SW480 (cell line): Measurements from ENCODE around the gene C2orf81.
"Not testable (repeated sequence)": the region's sequence is repeated elsewhere in the genome, so short reads cannot be mapped to it uniquely, and the experiment has no call there.

Experiments used
- DNase-seq: peaks from one replicate; pipeline ENCODE4 v3.0.0-alpha.2; 2016; ENCODE audit warnings: low spot score

Gene C2orf81

DNA sequence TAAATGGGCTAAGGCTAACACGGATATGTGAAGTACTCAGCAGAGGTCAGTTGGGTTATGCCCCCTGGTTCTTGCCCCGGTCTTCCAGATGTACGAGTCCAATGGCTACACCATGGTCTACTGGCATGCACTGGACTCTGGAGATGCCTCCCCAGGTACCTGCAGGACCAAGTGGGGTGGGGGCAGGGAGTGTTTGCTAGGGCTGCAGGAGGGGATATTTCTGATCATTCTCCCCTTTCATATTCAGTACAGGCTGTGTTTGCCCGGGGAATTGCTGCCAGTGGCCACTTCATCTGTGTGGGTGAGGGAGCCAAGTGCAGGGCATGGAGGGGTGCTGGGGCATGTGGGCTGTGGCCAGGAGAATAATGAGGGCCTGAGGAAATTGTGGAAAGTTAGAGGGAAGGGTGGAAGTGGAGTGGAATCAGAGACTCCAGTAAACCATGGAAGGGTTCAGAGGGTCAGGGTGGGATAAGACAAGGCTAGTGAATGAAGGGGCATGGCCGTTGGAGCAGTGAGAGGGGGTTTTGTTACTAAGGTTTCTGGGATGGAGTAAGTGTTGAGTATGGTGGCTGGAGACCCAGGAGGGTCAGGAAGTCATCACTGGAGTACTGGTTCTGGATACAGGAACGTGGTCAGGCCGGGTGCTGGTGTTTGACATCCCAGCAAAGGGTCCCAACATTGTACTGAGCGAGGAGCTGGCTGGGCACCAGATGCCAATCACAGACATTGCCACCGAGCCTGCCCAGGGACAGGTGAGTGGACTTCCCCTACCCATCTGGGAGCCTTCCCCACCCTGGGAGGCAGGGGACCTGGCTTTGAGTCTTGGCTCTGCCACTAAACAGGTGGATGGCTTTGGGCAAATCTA lies 2.0 kb upstream of the C2orf81 start:
- DNase-seq, result no peak

DNA sequence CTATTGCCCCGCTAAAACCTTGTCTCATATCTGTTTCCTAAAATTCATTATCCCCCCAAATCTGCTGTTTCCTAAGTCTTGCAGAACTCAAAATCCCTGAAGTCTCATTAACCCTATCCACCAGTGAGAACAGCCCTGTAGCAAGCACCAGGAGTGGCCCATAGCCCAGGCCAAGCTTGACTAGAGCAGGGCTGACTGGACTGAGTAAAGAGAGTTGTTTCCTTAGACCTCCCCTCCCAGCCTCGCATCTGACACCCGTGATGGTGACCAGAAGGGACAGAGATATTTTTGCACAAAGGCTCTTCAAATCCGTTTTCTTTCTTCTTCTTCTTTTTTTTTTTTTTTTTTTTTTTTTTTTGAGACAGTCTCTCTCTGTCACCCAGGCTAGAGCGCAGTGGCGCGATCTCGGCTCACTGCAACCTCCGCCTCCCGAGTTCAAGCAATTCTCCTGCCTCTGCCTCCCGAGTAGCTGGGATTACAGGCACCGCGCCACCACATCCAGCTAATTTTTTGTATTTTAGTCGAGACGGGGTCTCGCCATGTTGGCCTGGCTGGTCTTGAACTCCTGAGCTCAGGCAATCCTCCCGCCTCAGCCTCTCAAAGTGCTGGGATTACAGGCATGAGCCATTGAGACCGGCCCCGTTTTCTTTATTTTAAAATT lies 846 bp downstream of the C2orf81 start:
- DNase-seq, result not testable (repeated sequence)

DNA sequence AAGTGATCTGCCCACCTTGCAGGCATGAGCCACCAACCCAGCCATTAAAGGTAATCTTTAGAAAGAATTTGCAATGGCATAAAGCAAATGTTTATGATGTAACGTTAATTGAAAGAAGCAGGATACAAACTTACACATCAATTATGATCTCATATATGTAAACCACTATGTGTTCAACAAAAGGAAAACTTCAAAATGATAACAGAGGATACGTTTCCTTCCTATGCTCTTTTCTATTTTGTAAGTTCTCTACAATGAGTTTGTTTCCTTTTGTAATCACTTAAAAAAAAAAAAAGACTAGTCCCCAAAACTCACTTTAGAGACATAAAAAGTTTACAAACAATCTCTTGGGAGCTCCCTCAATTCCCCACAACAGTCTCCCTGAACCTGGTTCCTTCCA lies 1.4 kb downstream of the C2orf81 start:
- DNase-seq, result no peak

DNA sequence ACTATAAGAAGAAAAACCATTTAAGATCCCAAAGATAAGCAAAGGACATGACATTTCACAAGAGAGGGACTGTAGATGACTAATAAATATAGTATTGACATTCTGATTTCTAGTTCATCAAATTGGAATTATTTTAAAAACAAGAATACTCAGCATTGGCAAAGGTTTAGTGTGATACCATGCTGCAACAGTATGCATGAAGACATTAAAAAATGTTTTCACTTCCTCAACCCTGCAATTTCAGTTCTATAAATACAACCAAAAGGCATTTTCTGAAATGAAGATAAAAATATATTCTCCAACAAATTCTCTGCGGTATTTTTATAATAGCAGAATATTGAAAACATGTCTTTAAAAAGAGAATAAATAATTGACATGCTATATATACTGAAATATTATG lies 2.1 kb downstream of the C2orf81 start:
- DNase-seq, result no peak

DNA sequence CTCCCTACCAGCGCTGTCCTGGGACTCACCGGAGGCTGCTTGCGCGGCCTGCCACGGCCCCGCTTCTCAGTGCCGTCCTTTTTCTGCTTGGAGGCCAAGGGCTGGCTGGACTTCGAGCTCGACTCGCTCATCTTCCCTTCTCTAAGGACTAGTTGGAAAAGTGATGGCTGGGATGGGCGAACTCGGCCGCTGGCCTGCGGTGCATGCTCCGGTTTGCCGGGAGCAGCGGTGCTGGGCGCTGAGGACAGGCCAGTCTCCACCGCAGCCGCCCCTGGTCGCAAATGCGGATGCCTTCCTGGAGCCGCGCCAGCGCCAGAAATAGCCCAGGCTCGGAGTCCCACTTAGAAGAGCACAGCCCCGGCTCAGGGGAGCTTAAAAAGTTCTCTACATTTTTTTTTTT lies 3.1 kb downstream of the C2orf81 start:
- DNase-seq, result no peak

DNA sequence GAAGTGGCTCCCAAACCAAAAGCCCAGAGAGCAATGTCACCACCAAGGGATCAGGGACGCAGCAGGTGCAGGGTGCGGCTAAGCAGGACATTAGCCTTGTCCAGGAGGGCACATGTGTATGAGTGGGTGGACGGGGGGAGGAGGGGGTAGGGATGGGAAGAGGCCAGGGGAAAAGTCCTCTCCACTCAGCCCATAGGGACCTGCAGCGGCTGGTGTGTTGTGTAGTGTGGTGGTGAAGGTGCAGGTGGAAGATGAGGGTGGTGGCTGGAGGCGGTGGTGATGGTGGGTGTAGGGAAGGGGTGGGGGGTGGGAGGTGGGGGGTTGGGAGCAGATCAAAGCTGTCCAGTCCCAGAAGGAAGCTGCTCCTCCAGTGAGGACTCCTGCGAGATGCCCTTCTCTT lies 3.7 kb downstream of the C2orf81 start:
- DNase-seq, result no peak

DNA sequence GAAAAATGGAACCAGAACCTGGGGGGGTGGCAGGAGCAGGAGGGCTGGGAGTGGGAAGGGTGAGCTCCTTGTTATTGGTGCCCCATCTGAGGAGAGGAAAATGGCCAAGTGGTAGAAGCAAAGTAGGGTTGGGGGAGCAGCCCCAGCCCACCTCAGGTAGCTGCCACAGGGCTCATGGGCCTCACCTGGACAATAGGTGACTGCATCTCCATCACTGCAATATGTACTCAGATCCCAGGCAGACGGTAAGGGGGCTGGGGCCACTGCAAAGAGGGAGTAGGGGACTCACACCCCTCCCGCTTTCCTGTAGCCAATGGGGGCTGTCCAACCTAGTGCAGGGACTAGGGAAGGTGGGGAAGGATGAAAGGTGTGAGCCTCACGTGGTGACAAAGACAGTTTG lies 4.2 kb downstream of the C2orf81 start:
- no peak for DNase-seq

DNA sequence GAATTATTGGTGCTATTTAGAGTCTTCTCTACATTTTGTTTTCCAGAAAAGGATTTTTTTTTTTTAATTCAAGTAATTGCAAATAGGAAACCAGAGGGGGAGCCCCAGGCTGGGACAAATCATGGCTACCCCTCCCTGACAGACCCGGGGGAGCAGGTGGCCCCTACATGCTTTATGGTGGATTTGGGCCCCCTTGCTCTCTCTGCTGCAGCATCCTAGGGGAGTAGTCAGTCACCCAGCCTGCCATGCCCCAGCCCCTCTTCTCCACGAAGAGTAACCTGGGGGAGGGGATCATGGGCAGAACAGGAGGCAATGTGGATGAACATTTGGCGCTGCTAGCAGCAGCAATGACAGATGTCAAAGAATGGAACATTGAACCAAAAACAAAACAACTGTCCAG lies 4.6 kb downstream of the C2orf81 start:
- DNase-seq, result no peak

DNA sequence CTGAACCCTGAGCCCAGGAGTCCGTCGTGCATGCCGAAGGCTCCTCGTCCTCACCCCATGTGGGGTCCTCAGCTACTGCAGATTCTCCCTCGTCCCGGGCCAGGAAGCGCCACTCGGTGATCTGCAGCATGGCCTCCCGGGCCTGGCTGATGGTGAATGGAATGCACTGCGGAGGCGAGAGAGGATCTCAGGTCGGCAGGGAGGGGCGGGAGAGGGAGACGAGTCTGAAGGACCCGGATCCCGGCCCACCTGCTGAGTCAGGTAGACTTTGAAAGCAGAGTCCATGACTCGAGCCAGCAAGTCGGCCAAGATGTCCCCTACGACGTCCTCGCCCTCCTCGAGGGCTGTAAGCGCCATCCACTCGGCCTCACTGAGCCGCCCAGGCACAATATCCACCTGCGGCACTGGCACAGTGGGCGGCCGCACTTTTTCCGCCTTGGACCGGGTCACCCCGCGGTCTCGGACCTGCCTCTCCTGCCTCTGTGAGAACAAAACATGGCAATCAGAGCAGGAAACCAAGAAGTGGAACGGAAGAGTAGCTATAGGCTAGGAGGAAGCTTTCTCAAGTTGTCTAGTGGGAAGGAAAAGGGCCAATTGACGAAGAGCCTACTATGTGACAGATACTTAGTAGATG lies 5.5 kb downstream of the C2orf81 start:
- DNase-seq, result no peak

DNA sequence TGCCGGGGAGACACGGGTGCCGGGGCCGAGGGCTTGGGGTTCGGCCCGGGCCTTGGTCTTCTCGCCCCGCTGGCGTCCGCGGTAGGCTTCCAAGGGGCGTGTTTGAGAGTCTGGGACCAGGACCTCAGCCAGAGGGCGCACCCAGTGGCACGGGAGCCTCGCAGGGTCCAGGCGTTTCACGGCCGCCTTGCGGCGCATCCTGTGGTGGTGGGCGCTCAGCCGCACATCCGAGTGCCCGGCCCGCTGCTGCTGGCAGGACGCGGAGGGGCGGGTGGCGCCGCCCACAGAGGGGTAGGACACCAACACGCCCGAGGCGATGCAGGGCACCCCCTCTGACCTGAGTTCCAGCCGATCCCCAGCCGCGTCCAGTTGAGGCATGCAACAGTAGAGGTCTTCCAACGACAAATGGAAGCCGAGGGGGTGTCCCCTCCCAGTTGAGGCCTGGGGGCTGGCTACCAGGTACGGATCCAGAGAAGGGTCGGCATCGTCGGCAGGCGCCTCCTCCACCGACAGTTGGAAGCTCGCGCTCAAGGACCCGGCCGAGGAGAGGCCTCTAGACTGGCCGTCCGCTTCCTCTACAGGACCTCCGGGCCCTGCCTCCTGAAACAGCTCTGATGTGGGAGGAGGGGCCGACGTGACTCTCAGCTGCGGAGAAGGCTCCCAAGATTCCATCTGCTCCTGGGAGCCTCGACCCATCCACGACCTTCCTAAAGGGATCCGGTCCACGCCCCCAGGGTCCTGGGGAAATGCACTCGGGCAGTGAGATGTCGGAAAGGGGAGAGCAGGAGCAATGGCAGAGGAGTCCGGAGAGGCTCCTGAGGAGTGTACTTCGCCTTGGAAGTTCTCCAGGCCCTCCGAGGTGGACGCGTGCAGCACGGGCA lies 6.3 kb downstream of the C2orf81 start:
- no peak for DNase-seq

DNA sequence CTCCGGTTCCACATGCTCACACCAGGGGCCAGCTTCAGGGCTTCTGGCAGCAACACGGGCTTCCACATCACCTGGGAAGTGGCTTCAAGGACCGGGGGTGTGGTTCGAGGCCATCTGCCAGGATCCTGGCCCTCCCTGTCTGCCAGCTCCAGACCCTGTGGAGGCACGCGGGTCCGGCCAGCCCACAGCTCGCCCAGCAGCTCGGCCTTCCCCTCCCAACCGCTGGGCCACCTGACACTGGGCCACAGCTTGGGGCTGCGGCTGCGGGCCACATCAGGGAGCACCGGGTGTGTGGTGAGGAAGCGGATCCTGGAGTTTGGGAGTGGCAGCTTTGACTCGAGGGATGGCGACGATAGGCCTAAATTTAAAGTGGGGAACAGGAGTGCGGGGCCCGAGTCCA lies 7.0 kb downstream of the C2orf81 start:
- DNase-seq, result no peak

DNA sequence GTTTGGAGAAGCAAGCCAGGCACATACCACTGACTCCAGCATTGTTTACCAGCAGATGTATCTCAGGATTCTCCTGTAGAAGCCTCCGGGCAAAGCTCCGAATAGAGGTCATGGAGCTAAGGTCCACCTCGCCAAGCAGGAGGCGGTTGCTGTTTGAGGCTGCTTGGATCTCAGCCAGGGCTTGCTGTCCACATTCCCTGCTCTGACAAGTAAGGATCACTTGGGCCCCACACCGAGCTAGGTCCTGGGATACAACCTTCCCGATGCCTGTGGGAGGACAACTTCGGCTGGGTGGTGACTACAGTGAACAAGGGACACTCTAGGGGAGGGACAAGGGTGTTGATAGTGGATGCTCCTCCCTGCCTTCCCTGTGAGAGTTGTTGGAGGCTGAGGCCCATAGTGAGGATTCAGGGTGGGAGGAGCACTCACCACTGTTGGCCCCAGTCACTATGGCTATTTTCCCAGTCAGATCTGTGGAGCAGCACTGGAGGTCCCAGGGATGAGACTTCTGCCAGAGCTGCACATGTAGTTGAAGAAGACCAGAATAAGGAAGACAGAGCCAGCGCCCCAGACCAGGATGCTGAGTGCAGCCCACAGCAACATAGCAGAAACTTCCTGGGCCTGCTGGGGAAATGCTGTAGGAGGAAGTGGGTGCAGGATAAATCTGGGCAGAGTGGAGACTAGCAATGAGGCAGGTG lies 8.3 kb downstream of the C2orf81 start:
- DNase-seq, result no peak

DNA sequence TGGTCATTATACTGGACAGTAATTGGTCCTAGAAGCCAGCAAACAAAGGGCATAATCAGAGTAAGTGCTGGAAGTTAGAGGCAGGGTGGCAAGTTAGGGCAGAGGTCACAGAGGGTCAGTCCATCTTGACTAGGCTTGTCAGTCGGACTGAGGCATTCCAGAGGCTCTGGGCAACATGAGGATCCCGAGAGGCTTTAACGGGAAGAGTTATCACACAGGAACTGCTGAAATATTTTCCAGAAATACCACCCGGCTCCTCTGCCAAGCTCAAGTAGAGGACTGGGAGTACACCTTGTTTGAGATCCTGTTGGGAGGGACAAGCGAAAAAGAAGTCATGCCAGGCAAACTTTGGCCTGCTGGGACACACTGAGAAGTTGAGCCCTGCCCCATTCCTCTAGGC lies 13.7 kb downstream of the C2orf81 start:
- DNase-seq, result no peak

DNA sequence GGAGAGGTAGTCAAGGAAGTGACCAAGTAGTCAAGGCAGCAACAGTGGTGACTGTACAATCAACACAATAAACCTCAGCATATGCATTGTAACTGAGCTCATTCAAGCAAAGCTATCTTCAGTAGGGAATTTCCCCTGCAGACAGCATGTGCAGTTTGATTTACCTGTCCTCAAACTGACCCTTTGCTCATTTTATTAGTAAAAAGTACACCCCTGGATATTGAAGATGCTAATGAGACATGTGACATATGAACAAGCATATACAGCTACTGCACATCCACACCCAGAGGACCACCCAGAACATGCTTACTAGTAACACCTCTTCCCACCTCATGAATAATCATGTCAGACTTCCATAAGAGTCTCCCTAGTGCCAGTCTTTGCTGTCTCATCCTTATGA lies 15.4 kb downstream of the C2orf81 start:
- no peak for DNase-seq

DNA sequence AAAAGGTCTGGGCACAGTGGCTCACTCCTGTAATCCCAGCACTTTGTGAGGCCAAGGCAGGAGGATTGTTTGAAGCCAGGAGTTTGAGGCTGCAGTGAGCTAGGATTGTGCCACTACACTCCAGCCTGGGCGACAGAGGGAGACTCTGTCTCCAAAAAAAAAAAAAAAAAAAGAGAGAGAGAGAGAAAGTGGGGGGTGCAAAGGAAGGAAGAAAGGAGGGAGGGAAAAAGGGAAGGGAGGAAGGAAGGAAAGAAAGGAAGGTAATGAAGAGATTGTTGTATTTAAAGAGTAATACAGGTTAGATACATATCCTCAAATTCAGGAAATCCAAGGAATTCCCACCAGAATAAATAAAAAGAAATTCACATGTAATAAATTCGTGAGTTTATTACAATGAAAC lies 19.5 kb downstream of the C2orf81 start:
- no peak for DNase-seq

DNA sequence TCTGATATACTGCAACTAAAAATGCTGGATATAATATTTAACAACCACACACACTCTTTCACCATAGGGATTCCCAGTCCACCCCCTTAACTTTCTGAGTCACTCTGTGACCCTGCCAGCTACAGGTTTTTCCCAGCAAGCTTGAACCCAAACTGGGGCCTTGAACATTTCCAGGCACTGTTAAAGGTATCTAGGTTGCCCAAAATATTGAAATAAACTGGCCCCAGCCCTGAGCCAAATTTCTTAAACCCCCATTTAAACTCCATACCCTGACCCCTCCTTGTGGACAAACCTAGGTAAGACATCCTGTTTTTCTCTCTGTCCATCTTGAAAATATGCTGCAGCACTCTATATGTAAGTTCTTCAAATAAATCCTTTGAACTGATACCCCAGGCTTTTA lies 21.6 kb downstream of the C2orf81 start:
- peak; percentile 39 for DNase-seq

DNA sequence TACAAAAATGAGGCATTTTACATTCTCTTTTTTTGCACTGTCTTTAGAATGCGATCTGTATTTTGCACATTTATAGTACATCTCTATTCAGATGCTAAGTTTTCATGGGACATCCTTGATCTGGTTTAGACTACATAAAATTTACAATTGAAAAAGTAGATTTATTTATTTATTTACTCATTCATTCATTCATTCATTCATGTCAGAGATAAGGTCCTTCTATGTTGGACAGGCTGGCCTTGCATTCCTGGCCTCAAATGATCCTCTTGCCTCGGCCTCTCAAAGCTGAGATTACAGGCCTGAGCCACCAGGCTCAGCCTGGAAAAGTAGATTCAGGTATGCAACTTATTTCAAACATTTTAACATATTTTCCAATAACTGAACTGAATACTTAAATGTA lies 25.3 kb downstream of the C2orf81 start:
- no peak for DNase-seq

DNA sequence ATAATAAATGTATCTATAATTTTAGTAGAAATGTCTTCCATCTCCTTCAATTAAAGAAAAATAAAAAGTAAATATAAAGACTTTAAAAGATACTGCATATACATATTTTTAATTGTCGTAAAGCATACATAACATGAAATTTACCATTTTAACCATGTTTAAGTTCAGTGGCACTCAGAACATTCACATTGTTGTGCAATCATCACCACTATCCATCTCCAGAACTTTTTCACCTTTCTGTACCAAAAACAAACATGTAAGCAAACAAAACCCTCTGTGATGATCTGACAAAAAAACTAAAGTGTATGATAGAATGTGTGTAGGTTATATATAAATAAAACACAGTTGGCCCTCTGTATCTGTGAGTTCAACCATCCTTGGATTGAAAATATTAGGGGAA lies 27.9 kb downstream of the C2orf81 start:
- DNase-seq, result no peak

DNA sequence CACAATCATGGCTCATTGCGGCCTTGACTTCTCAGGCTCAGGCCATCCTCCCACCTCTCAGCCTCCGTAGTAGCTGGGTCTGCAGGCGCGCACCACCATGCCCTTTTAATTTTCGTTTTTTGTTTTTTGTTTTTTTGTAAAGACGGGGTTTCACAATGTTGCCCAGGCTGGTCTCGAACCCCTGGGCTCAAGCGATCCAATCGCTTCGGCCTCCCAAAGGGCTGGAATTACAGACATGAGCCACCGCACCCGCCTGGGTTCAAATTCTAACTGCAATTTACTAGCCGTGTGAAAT lies 29.0 kb downstream of the C2orf81 start:
- DNase-seq, result no peak

DNA sequence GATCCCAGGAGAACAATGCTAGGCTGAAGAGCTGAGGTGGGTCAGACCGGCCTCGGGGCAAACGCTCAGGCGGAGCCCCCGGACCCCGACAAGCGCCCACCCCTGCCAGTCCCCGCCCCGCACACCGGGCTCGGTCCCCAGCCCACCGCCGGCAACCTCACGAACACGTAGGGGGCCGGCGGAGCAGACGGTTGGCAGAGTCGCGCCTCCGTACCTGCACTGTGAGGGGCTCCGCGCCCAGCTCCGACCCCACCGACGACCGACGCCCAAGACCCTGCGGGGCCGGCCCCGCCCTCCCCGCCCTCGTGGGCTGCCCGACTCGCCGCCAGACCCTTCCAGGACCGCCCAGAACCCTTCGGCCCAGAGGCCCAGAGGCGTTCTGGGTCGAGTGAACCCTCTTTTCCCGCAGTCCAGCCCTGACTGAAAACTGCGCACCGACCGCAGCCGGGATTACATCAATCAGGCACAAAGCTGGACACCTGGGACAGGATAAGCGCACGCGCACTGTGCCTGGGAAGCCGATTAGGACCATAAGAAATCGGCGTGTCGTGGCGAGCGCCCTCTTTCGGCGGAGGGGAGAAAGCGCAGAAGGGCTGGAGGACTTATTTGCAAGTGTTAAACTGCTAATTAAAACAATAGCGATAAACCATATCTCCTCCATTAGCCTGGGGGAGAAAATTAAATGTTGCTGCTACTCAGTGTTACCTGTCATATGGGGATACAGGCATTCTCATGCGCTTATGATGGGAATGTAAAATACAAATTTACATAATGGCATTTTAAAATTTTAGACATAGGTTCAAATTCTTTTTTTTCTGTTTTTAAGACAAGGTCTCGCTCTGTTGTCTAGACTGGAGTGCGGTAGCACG lies 29.6 kb downstream of the C2orf81 start:
- peak; percentile 92 for DNase-seq

DNA sequence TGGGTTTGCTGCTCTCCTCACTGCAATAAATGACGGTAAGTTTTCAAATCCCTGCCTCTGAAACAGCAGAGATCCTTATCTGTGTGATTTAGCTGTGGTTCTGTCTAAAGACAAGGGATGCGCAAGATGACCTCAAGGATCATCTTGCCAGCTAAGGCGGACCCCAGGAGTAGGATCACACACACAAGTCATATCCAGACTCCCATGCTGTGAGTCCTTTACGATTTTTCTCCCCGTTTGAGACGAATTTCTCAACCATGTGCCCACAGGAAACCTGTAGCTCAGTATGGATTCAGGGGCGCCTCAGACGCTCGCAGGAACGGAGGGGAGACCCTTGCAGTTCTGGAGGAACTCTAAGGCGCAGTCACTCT lies 30.2 kb downstream of the C2orf81 start:
- peak; percentile 29 for DNase-seq
